T47D (cell line): ENCODE measurements around the gene CCDC18.

ENCODE experiments used
- DNase-seq, 2 experiments: peaks; one replicate each; pipeline versions ENCODE4 v3.0.0 to v3.0.0-alpha.2; 2011 to 2012; ENCODE audit warnings: low read depth in 1 of 2, low spot score in 1 of 2
- JUND ChIP-seq: IDR thresholded peaks from 2 replicates; pipeline ENCODE4 v1.6.1; 2012; ENCODE audit warnings: low read depth
- in situ Hi-C: cut with HindIII; loops from 2 replicates; pipeline ENCODE4 v1.10.0; 2016; ENCODE audit warnings: low sequenced_read_pairs, low pct_unique_long_range_greater_than_20kb

CCDC18 gene

GRCh38 chr1:93180723-93181613, at the start of gene CCDC18:
TSS of gene CCDC18 (plus strand) at chr1:93180724. CDS start at chr1:93183362, 2,638 bp downstream.
- in situ Hi-C loops, result no loop called here
- DNase-seq, result no peak
- no peak for TF ChIP-seq JUND

GRCh38 chr1:93132638-93133037, 47.9 kb upstream of the CCDC18 start:
- DNase-seq, result no peak
- no peak for TF ChIP-seq JUND
- in situ Hi-C loops, result no loop called here

GRCh38 chr1:93136445-93136844, 44.1 kb upstream of the CCDC18 start:
- no peak for DNase-seq
- in situ Hi-C loops, result no loop called here
- TF ChIP-seq JUND, result no peak

GRCh38 chr1:93137604-93138292, 42.8 kb upstream of the CCDC18 start:
- no peak for DNase-seq
- in situ Hi-C loops, result no loop called here
- TF ChIP-seq JUND, result no peak

- in situ Hi-C loops, result no loop called here
- TF ChIP-seq JUND, result no peak
- DNase-seq, result no peak
Measured at GRCh38 chr1:93140106-93140505, 40.4 kb upstream of the CCDC18 start.

- in situ Hi-C loops, result no loop called here
- no peak for TF ChIP-seq JUND
- DNase-seq, result no peak
Measured at GRCh38 chr1:93142161-93142560, 38.4 kb upstream of the CCDC18 start.

- in situ Hi-C loops, result no loop called here
- TF ChIP-seq JUND, result no peak
- DNase-seq, result no peak
Measured at GRCh38 chr1:93143136-93143535, 37.4 kb upstream of the CCDC18 start.

- in situ Hi-C loops, result no loop called here
- TF ChIP-seq JUND, result no peak
Measured at GRCh38 chr1:93143769-93144168, 36.8 kb upstream of the CCDC18 start.

GRCh38 chr1:93148001-93148400, 32.5 kb upstream of the CCDC18 start:
- in situ Hi-C loops, result no loop called here
- DNase-seq, result no peak
- no peak for TF ChIP-seq JUND

More at GRCh38 chr1:93143769-93144168, 36.8 kb upstream of the CCDC18 start:
- no peak for DNase-seq

GRCh38 chr1:93150729-93151128, 29.8 kb upstream of the CCDC18 start:
- DNase-seq, result no peak
- in situ Hi-C loops, result no loop called here
- TF ChIP-seq JUND, result no peak

- in situ Hi-C loops, result no loop called here
- no peak for DNase-seq
- TF ChIP-seq JUND, result no peak
Measured at GRCh38 chr1:93151474-93151873, 29.1 kb upstream of the CCDC18 start.

- no peak for TF ChIP-seq JUND
- no peak for DNase-seq
- in situ Hi-C loops, result no loop called here
Measured at GRCh38 chr1:93152835-93153234, 27.7 kb upstream of the CCDC18 start.

GRCh38 chr1:93154898-93155297, 25.6 kb upstream of the CCDC18 start:
- in situ Hi-C loops, result no loop called here
- no peak for TF ChIP-seq JUND
- DNase-seq, result no peak

- no peak for TF ChIP-seq JUND
- DNase-seq, result no peak
- in situ Hi-C loops, result no loop called here
Measured at GRCh38 chr1:93155335-93155734, 25.2 kb upstream of the CCDC18 start.
